Vagina (tissue), 2 donors: Measurements from ENCODE around the gene OR3A1. TPM values are rescaled to one million over a fixed set of nuclear protein-coding genes. Genes with fewer than 3 reads are reported as not detected.
"Not testable (repeated sequence)": the region's sequence is repeated elsewhere in the genome, so short reads cannot be mapped to it uniquely, and the experiment has no call there.

Experiments
- DNase-seq, 2 donors: peaks; one replicate each; pipeline ENCODE4 v3.0.0-alpha.2; 2017; ENCODE audit errors: extremely low spot score in 2 of 2
- H3K27ac ChIP-seq: fragments of 200-600 bp; sonication (generic); one replicate; pipeline ENCODE4 v1.5.1; 2019
- H3K27me3 ChIP-seq: fragments of 200-600 bp; sonication (generic); one replicate; pipeline ENCODE4 v1.5.1; 2019
- H3K36me3 ChIP-seq, 2 donors: fragments of 200-600 bp; sonication (generic); one replicate each; pipeline ENCODE4 v1.5.1; 2017 to 2019
- H3K4me1 ChIP-seq: fragments of 200-600 bp; sonication (generic); one replicate; pipeline ENCODE4 v1.5.1; 2019
- H3K4me3 ChIP-seq, 2 donors: fragments of 200-600 bp; sonication (generic); 1 replicate in 1 of 2; 2 replicates in 1 of 2; pipeline ENCODE4 v1.5.1; 2016 to 2019
- H3K9me3 ChIP-seq: fragments of 200-600 bp; sonication (generic); one replicate; pipeline ENCODE4 v1.5.1; 2019
- CTCF ChIP-seq, 3 experiments: fragments of 450-650 bp in 2 of 3; fragments of 200-600 bp in 1 of 3; sonication (generic) in 1 of 3; IDR thresholded peaks; one replicate each; pipeline ENCODE4 v1.5.1; 2017 to 2019; ENCODE audit warnings: antibody characterized with exemption in 3 of 3, mild to moderate bottlenecking in 2 of 3, moderate library complexity in 2 of 3
- POLR2A ChIP-seq, 2 donors: fragments of 450-650 bp; IDR thresholded peaks; one replicate each; pipeline ENCODE4 v1.6.1; 2017; ENCODE audit warnings: antibody characterized with exemption in 2 of 2, mild to moderate bottlenecking in 2 of 2, moderate library complexity in 2 of 2
- POLR2AphosphoS5 ChIP-seq, 2 donors: sonication (generic); formaldehyde crosslinking; IDR thresholded peaks; one replicate each; pipeline ENCODE4 v1.9.0; 2017; ENCODE audit warnings: antibody characterized with exemption in 2 of 2, mild to moderate bottlenecking in 2 of 2, low read depth in 1 of 2; ENCODE audit not compliant: insufficient read depth in 1 of 2
- intact Hi-C: fragments of 100-400 bp; cut with DNase I; formaldehyde crosslinking; loops from one replicate; pipeline ENCODE4 v1.15.1; 2023
- total RNA-seq: library from RNA; depleted of rRNA; stranded (reverse); fragments of >200 nt; gene quantifications from one replicate; pipeline ENCODE4 v1.2.3, GENCODE V29; 2016

The OR3A1 gene
- total RNA-seq, 1 donor from 2014 or later: not detected

GRCh38 chr17:3271072-3271848 lies 26.9 kb downstream of the OR3A1 start:
- Histone ChIP-seq H3K4me1 (no peaks in the 10 kb centered on the region), H3K4me3 (no peak overlapping the region), H3K27ac (no peak overlapping the region), H3K36me3 (no peaks in the 10 kb centered on the region), H3K9me3 (no peaks in the 10 kb centered on the region), H3K27me3 (no peaks in the 10 kb centered on the region)
- TF ChIP-seq POLR2A (IDR thresholded peaks at IDR 0.05): no peak
- TF ChIP-seq CTCF (IDR thresholded peaks at IDR 0.05): no peak
- no peak for TF ChIP-seq POLR2AphosphoS5 (IDR thresholded peaks at IDR 0.05; ENCODE audit: insufficient read depth in 1 of 2, low read depth in 1 of 2)
- DNase-seq: no peak
- intact Hi-C loops: no loop called here

- no peak for TF ChIP-seq CTCF (IDR thresholded peaks at IDR 0.05)
- no peak for TF ChIP-seq POLR2A (IDR thresholded peaks at IDR 0.05)
- no peak for TF ChIP-seq POLR2AphosphoS5 (IDR thresholded peaks at IDR 0.05; ENCODE audit: insufficient read depth in 1 of 2, low read depth in 1 of 2)
- no peaks in the 10 kb centered on the region for H3K36me3 ChIP-seq
- no peaks in the 10 kb centered on the region for H3K4me1 ChIP-seq
- H3K4me3 ChIP-seq: no peak overlapping the region
- no peaks in the 10 kb centered on the region for H3K27me3 ChIP-seq
- no peak overlapping the region for H3K27ac ChIP-seq
- intact Hi-C loops: no loop called here
- no peak for DNase-seq
- no peaks in the 10 kb centered on the region for H3K9me3 ChIP-seq
Observed at GRCh38 chr17:3260600-3260999, 37.6 kb downstream of the OR3A1 start.

GRCh38 chr17:3260163-3260562 lies 38.0 kb downstream of the OR3A1 start:
- Histone ChIP-seq H3K9me3 (no peaks in the 10 kb centered on the region), H3K4me1 (no peaks in the 10 kb centered on the region), H3K27ac (no peak overlapping the region), H3K36me3 (no peaks in the 10 kb centered on the region), H3K4me3 (no peak overlapping the region), H3K27me3 (no peaks in the 10 kb centered on the region)
- no peak for DNase-seq
- no peak for TF ChIP-seq CTCF (IDR thresholded peaks at IDR 0.05)
- no peak for TF ChIP-seq POLR2AphosphoS5 (IDR thresholded peaks at IDR 0.05; ENCODE audit: insufficient read depth in 1 of 2, low read depth in 1 of 2)
- no peak for TF ChIP-seq POLR2A (IDR thresholded peaks at IDR 0.05)
- intact Hi-C loops: no loop called here

GRCh38 chr17:3256575-3256974 lies 41.6 kb downstream of the OR3A1 start:
- intact Hi-C loops: no loop called here

GRCh38 chr17:3249013-3249412 lies 49.1 kb downstream of the OR3A1 start:
- H3K4me1 ChIP-seq, H3K9me3 ChIP-seq, H3K27me3 ChIP-seq, DNase-seq, H3K36me3 ChIP-seq, H3K27ac ChIP-seq, intact Hi-C loops, H3K4me3 ChIP-seq: not testable (repeated sequence)

More at GRCh38 chr17:3256575-3256974, 41.6 kb downstream of the OR3A1 start:
- H3K27me3 ChIP-seq: no peaks in the 10 kb centered on the region
- TF ChIP-seq POLR2A (IDR thresholded peaks at IDR 0.05) (no peak), POLR2AphosphoS5 (IDR thresholded peaks at IDR 0.05; ENCODE audit: insufficient read depth in 1 of 2, low read depth in 1 of 2) (no peak), CTCF (IDR thresholded peaks at IDR 0.05) (no peak)
- H3K4me1 ChIP-seq: no peaks in the 10 kb centered on the region
- H3K9me3 ChIP-seq: no peaks in the 10 kb centered on the region
- no peak overlapping the region for H3K4me3 ChIP-seq
- H3K27ac ChIP-seq: no peak overlapping the region
- H3K36me3 ChIP-seq: no peaks in the 10 kb centered on the region
- no peak for DNase-seq

- H3K4me3 ChIP-seq, intact Hi-C loops, H3K36me3 ChIP-seq, DNase-seq, H3K27me3 ChIP-seq, H3K4me1 ChIP-seq, H3K27ac ChIP-seq, H3K9me3 ChIP-seq: not testable (repeated sequence)
Observed at GRCh38 chr17:3244841-3245240, 53.3 kb downstream of the OR3A1 start.

- H3K9me3 ChIP-seq, H3K27ac ChIP-seq, H3K36me3 ChIP-seq, H3K27me3 ChIP-seq, intact Hi-C loops, H3K4me1 ChIP-seq, DNase-seq, H3K4me3 ChIP-seq: not testable (repeated sequence)
Observed at GRCh38 chr17:3241044-3241443, 57.1 kb downstream of the OR3A1 start.
